Measurements from ENCODE around the gene AQP7.
"Not testable (repeated sequence)": the region's sequence is repeated elsewhere in the genome, so short reads cannot be mapped to it uniquely, and the experiment has no call there.

Gene AQP7

GRCh38 chr9:33436445-33436844 lies 34.1 kb upstream of the AQP7 start:
- H3K27ac ChIP-seq = peak overlapping the region in 3 of 11 experiments; percentile 18 to 63 (median 26); a peak in 4 of 22 replicates
- peak in 5 of 11 experiments; percentile 15 to 68 (median 54); a peak in 4 of 22 replicates for TF ChIP-seq Cebpa-rat (IDR thresholded peaks at IDR 0.05)
- H4K20me1 ChIP-seq = no peaks in the 10 kb centered on the region
- H3K4me1 ChIP-seq = peaks cover 0 to 53% (median 26%) of the 10 kb centered on the region in 10 experiments; a peak in 13 of 20 replicates
- H3K9ac ChIP-seq = peak overlapping the region in 1 of 11 experiments; percentile 18; a peak in 1 of 22 replicates
- no peaks in the 10 kb centered on the region for H3K36me3 ChIP-seq
- peak overlapping the region in 5 of 11 experiments; percentile 22 to 78 (median 68); a peak in 8 of 22 replicates for H3K4me2 ChIP-seq
- no peaks in the 10 kb centered on the region for H3K9me3 ChIP-seq (replicated peaks in 1 of 11)
- no peak overlapping the region for H3K4me3 ChIP-seq
- no peaks in the 10 kb centered on the region for H3K27me3 ChIP-seq

- Histone ChIP-seq H3K9me3 (replicated peaks in 1 of 11) (no peaks in the 10 kb centered on the region), H3K4me2 (peak overlapping the region in 2 of 11 experiments; percentile 68 to 78; a peak in 3 of 22 replicates), H4K20me1 (no peaks in the 10 kb centered on the region), H3K27ac (no peak overlapping the region), H3K27me3 (no peaks in the 10 kb centered on the region), H3K4me1 (peaks cover 0 to 59% (median 27%) of the 10 kb centered on the region in 10 experiments; a peak in 13 of 20 replicates), H3K36me3 (no peaks in the 10 kb centered on the region), H3K9ac (no peak overlapping the region), H3K4me3 (no peak overlapping the region)
- TF ChIP-seq Cebpa-rat (IDR thresholded peaks at IDR 0.05) = no peak
Measured at GRCh38 chr9:33435821-33436277, 33.5 kb upstream of the AQP7 start.

DNA sequence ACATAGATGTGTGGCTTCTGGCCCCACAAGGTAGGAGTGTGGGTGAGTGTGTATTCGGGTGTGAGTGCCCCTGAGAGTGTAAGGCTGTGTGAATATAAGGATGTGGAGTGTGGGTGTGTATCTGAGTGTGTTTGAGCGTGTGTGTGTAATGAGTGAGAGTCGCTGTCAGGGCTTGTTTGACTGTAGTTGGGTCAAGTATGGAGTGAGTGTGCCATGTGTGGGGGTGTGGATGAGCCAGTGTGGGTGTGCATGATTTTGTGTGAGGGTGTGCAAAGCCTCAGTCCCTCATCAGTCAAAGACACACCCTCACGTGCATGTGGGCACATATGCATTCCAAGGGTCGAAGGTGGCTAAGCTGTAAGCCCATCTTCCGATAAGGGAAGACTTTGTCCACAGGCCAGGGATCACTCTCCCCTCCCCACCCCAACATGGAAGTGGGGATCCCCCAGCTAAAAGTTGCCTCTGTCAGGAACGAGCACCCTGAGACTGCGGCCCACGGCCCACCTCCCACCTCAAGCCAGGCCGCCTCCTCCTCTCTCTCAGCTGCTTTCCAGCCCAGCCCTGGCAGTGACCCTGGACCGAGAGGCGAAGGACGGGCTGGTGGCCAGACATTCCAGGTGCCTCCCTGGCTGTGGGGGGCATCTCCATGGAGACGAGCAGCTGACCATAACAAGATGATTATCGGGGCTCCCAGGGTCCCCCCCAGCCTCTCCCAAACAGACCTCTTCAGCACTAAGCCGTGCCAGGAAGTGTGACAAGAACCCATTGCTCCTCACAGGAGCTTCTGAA lies 32.1 kb upstream of the AQP7 start:
- Histone ChIP-seq H3K4me3 (no peak overlapping the region), H3K36me3 (no peaks in the 10 kb centered on the region), H3K4me2 (no peak overlapping the region), H4K20me1 (no peaks in the 10 kb centered on the region), H3K9me3 (replicated peaks in 1 of 11) (no peaks in the 10 kb centered on the region), H3K9ac (no peak overlapping the region), H3K27me3 (no peaks in the 10 kb centered on the region), H3K27ac (no peak overlapping the region), H3K4me1 (peaks cover 0 to 59% (median 23%) of the 10 kb centered on the region in 10 experiments; a peak in 14 of 20 replicates)
- no peak for TF ChIP-seq Cebpa-rat (IDR thresholded peaks at IDR 0.05)

DNA sequence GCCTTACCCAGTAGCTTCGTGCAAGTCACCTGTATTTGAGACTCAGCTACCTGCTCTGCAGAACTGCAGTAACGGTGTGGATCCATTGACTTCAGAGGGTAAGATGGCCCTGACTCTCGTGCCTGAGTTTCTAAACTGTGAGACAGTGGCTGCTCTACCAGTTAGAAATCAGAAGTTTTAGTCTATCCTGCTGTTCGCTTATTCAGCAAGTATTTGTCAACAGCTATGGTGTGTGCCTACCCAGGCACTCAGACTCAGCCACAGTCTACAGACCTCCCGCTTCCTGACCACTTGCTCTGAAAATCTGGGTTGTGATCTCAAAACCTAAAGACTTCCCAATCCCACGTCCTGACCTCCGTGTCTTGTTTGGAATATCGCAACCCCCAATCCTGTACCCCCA lies 31.5 kb upstream of the AQP7 start:
- Histone ChIP-seq H3K36me3 (no peaks in the 10 kb centered on the region), H3K4me2 (no peak overlapping the region), H3K9me3 (replicated peaks in 1 of 11) (no peaks in the 10 kb centered on the region), H3K27ac (no peak overlapping the region), H3K4me3 (no peak overlapping the region), H4K20me1 (no peaks in the 10 kb centered on the region), H3K27me3 (no peaks in the 10 kb centered on the region), H3K4me1 (peaks cover 0 to 59% (median 22%) of the 10 kb centered on the region in 10 experiments; a peak in 14 of 20 replicates), H3K9ac (no peak overlapping the region)
- no peak for TF ChIP-seq Cebpa-rat (IDR thresholded peaks at IDR 0.05)

DNA sequence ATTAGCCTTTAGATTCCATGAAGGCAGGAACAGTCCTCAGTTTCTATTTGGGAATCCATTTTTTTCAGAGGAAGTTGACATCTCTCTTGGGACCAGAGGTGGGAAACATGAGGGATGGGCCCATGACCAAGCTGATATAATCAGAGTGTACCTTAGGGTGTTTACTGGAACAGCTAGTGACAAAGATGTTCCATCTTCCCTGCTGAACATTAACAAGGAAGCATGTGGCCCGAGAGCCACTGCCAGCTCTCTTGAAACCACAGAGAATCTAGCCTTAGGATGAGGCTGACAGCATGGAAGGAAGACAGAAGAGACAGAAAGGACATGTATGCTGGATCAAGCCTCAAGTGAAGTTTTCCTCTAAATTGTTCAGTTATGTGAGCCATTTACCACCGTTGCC lies 29.1 kb upstream of the AQP7 start:
- Histone ChIP-seq H3K4me1 (peaks cover 0 to 36% (median 12%) of the 10 kb centered on the region in 10 experiments; a peak in 14 of 20 replicates), H3K9ac (no peak overlapping the region), H3K4me3 (no peak overlapping the region), H3K27ac (no peak overlapping the region), H3K27me3 (no peaks in the 10 kb centered on the region), H3K4me2 (peak overlapping the region in 3 of 11 experiments; percentile 5 to 27 (median 10); a peak in 2 of 22 replicates), H3K9me3 (replicated peaks in 1 of 11) (no peaks in the 10 kb centered on the region), H3K36me3 (no peaks in the 10 kb centered on the region), H4K20me1 (no peaks in the 10 kb centered on the region)
- TF ChIP-seq Cebpa-rat (IDR thresholded peaks at IDR 0.05) = no peak

- Histone ChIP-seq H3K4me3 (no peak overlapping the region), H3K27ac (no peak overlapping the region), H3K4me1 (peaks cover 0 to 31% (median 12%) of the 10 kb centered on the region in 10 experiments; a peak in 14 of 20 replicates), H3K27me3 (no peaks in the 10 kb centered on the region), H3K36me3 (no peaks in the 10 kb centered on the region), H4K20me1 (no peaks in the 10 kb centered on the region), H3K9ac (no peak overlapping the region), H3K4me2 (peak overlapping the region in 4 of 11 experiments; percentile 5 to 27 (median 12); a peak in 3 of 22 replicates), H3K9me3 (replicated peaks in 1 of 11) (no peaks in the 10 kb centered on the region)
- no peak for TF ChIP-seq Cebpa-rat (IDR thresholded peaks at IDR 0.05)
Measured at GRCh38 chr9:33430942-33431341, 28.6 kb upstream of the AQP7 start.

DNA sequence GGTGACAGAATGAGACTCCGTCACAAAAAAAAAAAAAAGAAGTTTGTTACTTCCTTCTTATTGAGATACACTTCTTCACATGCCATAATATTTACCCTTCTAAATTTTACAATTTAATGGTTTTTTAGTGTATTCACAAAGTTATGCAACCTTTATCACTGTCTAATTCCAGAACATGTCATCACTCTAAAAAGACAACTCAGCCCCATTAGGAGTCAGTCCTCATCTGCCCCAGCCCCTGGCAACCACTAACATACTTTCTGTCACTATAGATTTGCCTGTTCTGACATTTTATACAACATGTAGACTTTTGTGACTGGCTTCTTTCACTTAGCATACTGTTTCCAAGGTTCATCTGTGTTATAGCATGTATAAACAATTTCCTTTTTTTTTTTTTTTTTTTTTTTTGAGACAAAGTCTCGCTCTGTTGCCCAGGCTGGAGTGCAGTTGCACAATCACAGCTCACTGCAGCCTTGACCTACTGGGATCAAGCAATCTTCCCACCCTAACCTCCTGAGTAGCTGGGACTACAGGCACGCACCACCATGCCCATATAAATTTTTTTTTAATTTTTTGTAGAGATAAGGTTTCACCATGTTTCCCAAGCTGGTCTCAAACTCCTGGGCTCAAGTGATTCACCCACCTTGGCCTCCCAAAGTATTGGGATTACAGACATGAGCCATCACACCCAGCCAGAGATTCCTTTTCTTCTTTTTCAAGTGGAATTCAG lies 27.1 kb upstream of the AQP7 start:
- no peaks in the 10 kb centered on the region for H3K27me3 ChIP-seq
- H4K20me1 ChIP-seq = no peaks in the 10 kb centered on the region
- H3K9ac ChIP-seq = no peak overlapping the region
- H3K36me3 ChIP-seq = no peaks in the 10 kb centered on the region
- TF ChIP-seq Cebpa-rat (IDR thresholded peaks at IDR 0.05) = peak in 8 of 11 experiments; percentile 28 to 76 (median 54); a peak in 11 of 22 replicates
- no peak overlapping the region for H3K4me3 ChIP-seq
- peaks cover 0 to 26% (median 12%) of the 10 kb centered on the region in 10 experiments; a peak in 14 of 20 replicates for H3K4me1 ChIP-seq
- peak overlapping the region in 3 of 11 experiments; percentile 3 to 9 (median 7); a peak in 3 of 22 replicates for H3K27ac ChIP-seq
- peak overlapping the region in 8 of 11 experiments; percentile 1 to 58 (median 24); a peak in 12 of 22 replicates for H3K4me2 ChIP-seq
- H3K9me3 ChIP-seq (replicated peaks in 1 of 11) = no peaks in the 10 kb centered on the region

GRCh38 chr9:33426843-33427293 lies 24.5 kb upstream of the AQP7 start:
- H3K4me3 ChIP-seq = no peak overlapping the region
- no peaks in the 10 kb centered on the region for H3K27me3 ChIP-seq
- H3K9me3 ChIP-seq (replicated peaks in 1 of 11) = no peaks in the 10 kb centered on the region
- no peak overlapping the region; a peak in 1 of 22 replicates for H3K27ac ChIP-seq
- no peaks in the 10 kb centered on the region for H3K36me3 ChIP-seq
- no peak overlapping the region for H3K4me2 ChIP-seq
- H3K9ac ChIP-seq = no peak overlapping the region
- no peak for TF ChIP-seq Cebpa-rat (IDR thresholded peaks at IDR 0.05)
- no peaks in the 10 kb centered on the region for H4K20me1 ChIP-seq
- H3K4me1 ChIP-seq = peaks cover 0 to 26% (median 12%) of the 10 kb centered on the region in 10 experiments; a peak in 14 of 20 replicates

- Histone ChIP-seq H3K4me1 (peaks cover 0 to 14% (median 9%) of the 10 kb centered on the region in 10 experiments; a peak in 12 of 20 replicates), H3K27ac (no peak overlapping the region), H3K36me3 (no peaks in the 10 kb centered on the region), H4K20me1 (no peaks in the 10 kb centered on the region), H3K4me2 (no peak overlapping the region), H3K9ac (no peak overlapping the region), H3K27me3 (no peaks in the 10 kb centered on the region), H3K9me3 (replicated peaks in 1 of 11) (no peaks in the 10 kb centered on the region), H3K4me3 (no peak overlapping the region)
- no peak for TF ChIP-seq Cebpa-rat (IDR thresholded peaks at IDR 0.05)
Measured at GRCh38 chr9:33425128-33425533, 22.8 kb upstream of the AQP7 start.

- H3K9ac ChIP-seq, H3K27ac ChIP-seq: not testable (repeated sequence)
Measured at GRCh38 chr9:33424492-33424891, 22.1 kb upstream of the AQP7 start.

GRCh38 chr9:33424043-33424442 lies 21.7 kb upstream of the AQP7 start:
- H3K4me2 ChIP-seq; H3K36me3 ChIP-seq; H4K20me1 ChIP-seq; H3K27me3 ChIP-seq; H3K4me3 ChIP-seq; H3K27ac ChIP-seq; H3K9ac ChIP-seq; H3K9me3 ChIP-seq (replicated peaks in 1 of 11); H3K4me1 ChIP-seq: not testable (repeated sequence)

More at GRCh38 chr9:33424492-33424891, 22.1 kb upstream of the AQP7 start:
- not testable (repeated sequence) for H3K4me2 ChIP-seq; H3K4me1 ChIP-seq; H3K9me3 ChIP-seq (replicated peaks in 1 of 11); H3K27me3 ChIP-seq; H3K36me3 ChIP-seq; H4K20me1 ChIP-seq; H3K4me3 ChIP-seq

Data from BLaER1 treated with 17β-estradiol and CSF1 and Interleukin-3, amounts not matched to agents 10 nM and 100 nM (cell line).